Stimulated activated CD4-positive, alpha-beta T cell treated with anti-CD3 and anti-CD28 coated beads, Interleukin-1b, Interleukin-23, amount 100 ng/mL, for 24 hours (primary cell): ENCODE results near the gene MRPL34.
A peak's percentile ranks its signal among the peaks of the same experiment; 100 is the strongest.

Experiments
- DNase-seq, 4 experiments: peaks; one replicate each; pipeline ENCODE4 v3.0.0-alpha.2; 2020; ENCODE audit warnings: low read depth in 4 of 4, low spot score in 1 of 4

Gene MRPL34

DNA sequence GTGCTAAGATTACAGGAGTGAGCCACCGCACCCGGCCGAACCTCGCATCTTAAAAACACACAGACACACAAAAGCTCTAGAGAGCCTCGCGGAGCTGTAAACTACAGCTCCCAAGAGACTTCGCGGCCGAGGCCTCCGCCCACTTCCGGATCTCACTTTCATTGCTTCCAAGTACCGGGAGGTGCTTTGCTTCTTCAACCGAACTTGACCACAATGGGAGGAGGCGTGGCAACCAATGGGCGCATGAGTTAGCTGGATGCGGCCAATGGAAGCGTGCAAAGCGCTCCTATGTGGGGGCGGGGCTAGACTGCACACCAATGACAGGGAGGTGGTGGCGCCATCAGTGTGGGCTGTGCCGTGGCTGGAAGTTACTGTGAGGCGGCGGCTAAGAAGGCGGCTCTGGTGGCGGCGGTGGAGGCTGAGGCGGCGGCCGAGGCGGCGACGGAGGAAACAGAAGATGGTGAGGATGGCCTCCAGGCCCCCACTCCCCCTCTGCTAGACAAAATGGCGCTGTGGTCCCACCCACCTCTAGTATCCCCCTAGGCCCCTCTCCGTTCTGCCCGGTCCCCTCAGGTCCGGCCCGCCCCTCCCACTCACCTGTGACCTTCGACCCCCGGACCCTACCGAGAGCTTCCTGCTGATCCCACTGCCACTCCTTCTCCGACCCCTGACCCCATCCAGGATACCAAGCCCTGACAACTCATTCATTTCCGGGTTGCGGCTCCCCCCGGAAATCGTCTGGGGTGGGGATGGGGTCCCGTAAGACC, 3.7 kb downstream of the MRPL34 start, which contains the start of gene DDA1:
TSS of gene DDA1 (plus strand) at position 366 of the 767 bp plus-strand sequence. CDS start at position 458, 92 bp downstream.
- peak; percentile 94 to 100 (median 98) for DNase-seq

DNA sequence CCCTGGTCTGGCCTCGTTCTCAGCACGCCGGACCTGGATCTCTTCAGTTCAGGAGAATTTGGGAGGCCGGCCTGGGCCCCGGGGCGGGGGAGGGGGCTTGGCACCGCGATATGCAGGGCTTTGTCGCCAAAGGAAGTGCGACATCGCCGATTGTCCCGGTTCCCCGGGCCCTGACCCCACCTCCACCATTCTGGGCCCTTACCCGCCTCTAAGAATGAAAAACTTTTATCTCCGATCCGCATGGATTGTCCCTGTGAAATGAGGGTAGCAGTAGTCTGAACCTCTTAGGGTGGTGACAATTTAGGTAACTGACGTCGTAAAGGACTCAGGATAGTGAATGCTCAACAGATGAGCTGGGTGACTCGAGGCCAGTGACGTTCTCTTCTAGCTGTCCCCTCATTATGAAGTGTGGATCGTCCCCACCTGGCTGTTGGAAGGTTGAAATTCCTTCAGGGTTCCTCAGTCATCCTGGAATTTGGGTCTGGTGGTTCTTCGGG, 4.3 kb downstream of the MRPL34 start:
- DNase-seq: no peak

DNA sequence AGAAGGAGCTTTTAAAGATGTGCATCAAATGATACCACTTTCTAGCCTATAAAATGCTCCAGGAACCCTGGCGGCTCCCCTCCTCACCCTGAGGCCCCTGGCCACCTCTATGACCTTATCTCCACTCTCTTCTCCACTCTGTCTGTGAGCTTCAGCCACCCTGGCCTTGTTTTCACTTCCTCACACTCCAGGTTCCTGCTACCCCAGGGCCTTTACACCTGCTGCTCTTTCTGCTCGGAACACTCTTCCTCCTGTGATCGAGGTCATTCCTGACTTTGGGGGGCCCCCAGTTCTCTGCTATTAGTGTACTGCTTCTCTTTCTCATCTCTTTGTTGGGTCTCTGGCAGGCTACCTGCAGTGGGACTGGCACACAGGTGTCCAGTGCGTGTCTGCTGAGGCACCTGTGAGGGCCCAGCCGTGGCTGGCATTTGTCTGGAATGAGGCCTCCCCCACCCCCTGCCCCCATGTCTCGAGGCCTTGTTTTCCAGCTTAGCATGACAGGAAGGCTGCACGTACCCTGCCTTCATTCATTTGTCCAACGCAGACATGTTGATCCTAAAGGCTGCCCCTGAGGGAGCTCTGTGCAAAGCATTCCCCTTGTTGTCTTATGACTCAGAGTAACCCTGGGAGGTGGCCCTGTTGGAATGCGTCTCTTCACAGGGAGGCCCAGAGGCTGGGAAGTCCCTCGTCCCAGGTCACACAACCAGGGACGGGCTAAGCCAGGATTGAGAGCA, 6.0 kb downstream of the MRPL34 start:
- no peak for DNase-seq

DNA sequence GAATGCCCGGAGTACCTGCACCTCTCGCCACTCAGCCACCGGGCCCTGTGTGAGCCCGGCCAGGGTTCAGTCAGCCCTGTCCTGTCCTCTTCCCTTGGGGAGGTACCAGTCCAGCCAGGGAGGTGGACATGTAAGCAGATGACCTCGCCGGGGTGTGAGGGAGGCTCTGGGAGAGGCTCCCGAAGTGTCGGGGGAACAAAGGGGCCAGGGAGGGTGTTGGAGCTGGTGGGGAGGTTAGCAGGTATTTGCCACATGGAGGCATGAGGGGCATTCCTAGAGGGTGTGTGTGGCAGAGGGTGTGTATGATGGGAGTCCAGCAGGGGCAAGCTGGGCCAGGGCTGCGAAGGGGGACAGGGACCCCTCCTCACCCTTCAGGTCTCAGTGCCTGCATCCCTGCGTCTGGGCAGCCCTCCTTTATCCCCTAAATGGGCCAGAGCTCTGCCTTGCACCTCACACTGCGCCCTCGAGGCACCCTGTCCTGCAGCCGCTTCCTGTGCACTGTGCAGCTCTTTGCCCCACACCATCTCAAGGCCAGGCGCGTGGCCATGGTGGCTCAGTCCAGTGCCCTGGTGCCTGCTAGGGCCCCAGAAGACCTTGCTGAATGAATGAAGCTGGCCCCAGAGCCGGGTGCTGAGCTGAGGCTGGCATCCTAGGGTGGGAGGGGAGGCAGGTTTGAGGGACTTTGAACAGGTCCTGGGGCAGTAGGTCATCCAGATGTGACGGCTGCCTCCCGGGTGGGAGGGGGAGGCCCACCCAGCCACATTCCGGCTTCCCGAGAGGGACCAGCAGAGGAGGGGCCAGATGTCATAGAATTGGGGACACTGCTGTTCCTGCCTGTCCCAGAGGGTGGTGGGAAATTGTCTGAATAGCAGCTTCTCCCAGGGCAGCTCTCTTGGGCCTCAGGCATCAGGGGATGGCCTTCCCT, 6.8 kb downstream of the MRPL34 start:
- no peak for DNase-seq

DNA sequence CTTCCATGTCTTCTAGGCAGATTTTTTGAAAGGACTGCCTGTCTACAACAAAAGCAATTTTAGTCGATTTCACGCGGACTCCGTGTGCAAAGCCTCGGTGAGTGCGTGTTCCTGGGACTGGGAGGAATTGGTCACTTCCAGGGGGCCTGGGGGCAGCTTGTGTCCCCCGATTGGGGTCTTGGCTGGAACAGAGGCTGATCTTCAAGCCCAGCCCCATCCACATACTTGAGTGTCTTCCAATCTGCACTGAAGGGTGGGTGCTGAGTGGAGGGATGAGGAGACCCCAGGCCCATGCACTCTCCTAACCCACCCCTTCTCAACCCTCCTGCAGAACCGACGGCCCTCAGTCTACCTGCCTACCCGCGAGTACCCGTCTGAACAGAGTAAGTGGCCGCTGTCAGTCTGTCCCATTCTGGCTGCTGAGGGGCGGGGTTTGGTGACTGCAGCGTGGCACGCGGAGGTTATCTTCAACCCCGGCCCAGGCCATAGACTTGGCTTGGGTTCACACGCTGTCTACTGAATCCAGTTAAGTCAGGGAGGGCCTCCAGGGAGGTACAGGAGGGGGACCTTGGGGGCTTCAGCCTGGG, 8.4 kb downstream of the MRPL34 start:
- no peak for DNase-seq

DNA sequence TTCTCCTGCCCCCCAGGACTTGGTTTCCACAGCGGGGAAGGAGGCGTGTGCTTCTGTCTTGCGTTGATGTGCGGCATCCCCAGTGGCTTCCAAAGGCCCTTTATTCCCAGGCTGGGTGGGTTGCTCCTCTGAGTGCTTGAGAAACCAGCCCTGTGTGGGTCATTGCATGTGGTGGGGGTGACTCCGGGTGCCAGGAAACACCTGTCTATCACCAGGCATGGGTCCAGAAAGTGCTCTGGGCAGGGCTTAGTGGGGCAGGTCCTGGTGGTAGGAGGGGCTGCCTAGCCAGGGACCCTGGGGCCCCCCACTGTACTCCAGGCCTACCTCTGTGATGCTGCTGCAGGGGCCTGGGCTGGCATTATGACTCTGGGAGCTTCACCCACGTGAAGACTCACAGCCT, 13.3 kb downstream of the MRPL34 start:
- no peak for DNase-seq

DNA sequence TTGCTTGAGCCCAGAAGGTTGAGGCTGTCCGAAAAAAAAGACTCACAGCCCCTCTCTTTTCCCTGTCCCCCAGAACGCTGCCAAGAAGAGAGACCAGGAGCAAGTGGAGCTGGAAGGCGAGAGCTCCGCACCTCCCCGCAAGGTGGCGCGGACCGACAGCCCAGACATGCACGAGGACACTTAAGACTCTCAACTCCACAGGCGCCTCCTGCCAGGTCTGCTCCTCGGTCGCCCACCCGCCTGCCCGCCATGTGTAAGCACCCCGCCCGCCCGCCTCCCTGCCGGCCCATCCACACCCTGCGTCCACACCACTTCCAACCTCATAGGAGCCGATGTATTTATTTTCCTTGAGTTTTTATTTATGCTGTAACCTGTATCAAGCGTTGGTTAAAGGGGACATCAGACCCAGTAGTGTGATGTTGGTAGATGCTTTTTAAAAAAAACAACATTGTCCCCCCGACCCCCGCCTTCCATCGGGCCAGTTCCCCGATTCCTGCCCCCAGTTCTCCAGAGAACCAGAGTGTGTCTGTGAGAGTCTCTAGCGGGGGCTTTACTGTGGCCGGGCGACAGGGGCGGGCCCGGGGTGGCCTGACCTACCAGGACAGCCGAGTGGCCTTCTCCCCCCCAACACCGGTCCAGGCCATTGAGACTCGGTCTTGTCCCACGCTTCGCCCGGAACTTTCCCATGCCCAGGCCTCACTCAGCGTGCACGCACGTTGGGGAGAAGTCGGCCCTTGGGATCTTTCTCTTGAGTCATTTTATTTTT, 14.0 kb downstream of the MRPL34 start:
- DNase-seq: no peak

DNA sequence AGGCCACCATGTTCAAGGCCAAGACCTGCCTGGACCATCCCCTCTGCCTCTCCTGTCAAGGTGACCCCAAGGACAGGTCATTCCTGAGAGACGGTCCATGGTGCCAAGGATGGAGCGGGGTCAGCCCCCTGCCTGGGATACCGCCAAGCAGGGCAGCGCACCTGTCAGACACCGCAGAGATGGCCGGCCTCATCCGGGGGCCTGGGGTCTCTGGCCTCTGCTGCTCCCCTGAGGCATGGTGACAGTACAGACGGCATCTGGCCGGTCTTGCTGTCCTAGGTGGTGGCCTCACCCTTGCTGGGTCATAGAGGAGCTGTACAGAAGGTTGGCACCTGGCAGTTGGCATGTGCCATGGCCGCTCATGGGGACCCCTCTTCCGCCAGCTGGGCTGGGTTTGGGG, 14.8 kb downstream of the MRPL34 start:
- no peak for DNase-seq

DNA sequence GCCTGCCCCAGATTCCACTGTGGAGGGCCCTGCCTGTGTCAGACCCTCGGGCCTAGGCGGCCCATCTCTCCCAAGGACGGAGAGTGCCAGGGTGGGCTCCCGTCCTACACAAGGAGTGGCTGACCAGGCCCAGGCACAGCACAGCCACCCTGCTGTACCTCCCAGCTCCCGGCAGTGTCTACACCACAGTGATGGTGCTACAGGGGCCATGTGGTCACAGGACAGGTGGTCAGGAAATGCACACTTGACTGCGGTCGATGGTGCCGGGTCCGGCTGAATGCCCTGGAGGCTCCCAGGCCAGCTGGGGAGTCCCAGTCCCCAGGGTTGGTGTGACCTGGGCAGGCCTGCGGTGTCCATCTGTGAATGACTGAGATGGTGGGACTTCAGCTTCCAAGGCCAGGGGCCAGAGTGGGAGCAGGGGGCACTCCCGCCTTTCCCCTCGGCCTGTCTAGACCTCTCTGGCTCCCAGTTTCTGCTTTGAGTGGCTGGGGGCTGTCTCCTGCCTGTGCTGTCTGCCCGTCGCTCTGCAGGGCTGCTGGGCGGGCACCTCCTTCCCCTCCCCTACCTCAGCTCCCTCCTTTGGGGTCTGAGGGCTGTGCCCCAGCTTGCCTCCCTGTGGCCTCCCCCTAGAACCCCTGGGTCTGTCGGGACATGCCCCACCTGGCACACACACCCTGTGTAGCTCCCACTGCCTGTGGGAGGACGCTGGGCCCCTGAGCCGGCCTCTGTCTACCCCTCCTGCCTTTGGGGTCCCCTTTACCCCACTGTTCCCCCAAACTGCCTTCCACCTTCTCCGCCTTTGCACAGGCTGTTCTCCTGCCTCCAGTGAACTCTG, 16.2 kb downstream of the MRPL34 start:
- no peak for DNase-seq

DNA sequence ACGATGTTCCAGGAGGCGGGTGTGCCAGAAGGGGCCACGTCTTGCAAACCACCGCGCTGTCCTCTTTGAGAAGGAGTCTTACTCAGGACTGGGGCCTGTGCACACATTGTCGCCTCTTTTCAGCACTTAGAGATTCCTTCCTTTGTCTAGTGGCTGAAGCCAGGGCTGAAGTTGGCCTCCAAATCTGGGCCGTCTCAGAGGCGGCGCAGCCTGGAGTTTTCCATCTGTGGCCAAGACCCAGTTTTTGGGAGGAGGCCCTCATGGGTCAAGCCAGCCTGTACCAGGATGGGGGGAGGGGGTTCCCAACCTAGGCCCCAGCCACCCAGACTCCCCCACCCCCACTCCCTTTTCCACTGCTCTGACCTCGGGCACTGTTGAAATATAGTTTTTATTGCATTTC, 17.2 kb downstream of the MRPL34 start:
- DNase-seq: no peak

DNA sequence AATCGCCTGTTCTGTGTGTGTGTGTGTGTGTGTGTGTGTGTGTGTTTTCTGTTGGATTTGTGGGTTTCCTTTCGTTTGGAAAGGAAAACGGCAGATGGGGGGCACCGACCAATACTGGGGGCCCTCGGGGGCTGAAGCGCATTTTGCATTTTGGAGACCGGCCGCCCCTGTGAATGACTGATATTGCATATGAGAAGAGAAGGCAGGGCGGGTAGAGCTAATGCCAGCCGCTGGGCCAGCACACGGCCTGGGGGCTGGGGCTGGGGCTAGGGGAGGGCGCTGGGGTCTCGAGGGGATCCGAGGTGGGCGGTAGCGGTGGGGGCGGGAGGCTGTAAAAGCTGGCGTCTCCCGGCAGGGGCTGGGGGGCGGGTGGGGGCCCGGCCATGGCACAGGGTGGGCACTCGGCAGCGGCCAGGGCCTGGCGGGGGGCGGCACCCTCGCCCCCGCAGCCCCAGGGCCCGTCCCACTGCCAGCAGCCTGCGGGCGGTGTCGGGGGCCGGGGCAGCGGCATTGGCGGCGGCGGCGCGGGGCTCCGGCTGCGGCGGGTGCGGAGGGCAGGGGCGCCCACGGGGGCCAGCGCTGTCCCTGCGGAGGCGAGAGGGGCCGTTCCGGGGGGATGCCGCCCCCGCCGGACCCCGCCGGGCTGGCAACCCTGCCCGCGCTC, 17.8 kb downstream of the MRPL34 start:
- DNase-seq: no peak

DNA sequence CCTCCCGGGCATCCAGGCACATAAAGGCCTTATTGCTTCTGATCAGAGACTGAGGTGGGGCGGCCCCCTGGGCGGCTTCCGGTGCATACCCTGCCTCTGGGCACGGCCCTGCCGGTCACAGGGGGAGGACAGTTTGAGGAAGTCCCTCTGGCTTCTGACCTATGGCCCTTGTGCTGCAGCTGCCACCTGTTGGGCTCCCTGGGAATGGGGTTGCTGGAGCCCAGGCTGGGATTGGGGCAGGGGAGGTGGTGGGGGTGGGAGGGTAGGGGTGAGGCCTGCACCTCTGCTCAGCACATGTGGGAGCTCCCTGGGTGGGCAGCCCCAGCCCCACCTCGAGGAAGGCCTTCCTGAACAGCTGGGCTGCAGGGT, 18.3 kb downstream of the MRPL34 start:
- DNase-seq: no peak

DNA sequence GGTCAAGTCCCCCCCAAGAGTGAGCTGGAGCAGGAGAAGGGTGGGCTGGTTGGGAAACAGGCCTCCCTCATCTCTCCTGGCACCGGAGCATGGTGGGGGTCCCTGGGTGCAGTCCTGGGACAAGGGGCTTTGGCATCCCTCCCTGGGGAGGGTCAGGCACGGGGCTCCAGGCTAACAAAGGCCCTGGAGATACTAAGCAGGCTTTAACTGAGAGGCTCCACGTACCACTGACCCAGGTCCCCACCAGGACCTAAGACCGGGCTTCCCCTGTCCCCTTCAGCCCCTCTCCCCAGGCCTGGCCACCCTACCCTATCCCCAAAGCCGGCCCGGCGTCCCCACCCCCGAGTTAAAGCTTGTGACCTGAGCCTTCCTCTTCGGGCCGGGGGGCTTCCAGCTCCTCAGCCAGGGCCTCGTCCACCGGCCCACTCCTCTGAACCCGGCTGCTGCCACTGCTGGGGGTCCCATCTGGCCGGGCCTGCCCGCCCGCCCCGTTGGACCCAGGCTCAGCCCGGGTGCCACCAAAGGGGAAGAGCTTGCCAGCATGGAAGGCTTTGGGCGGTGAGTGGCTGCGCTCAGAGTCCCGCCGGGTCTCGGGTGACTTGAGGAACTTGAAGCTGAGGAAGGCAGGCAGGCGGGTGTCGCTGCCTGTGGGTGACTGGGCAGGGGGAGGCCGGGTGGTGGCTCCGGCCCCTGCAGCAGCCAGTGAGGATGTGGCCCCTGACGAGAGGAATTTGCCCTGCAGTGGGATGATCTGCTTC, 18.9 kb downstream of the MRPL34 start:
- DNase-seq: no peak

DNA sequence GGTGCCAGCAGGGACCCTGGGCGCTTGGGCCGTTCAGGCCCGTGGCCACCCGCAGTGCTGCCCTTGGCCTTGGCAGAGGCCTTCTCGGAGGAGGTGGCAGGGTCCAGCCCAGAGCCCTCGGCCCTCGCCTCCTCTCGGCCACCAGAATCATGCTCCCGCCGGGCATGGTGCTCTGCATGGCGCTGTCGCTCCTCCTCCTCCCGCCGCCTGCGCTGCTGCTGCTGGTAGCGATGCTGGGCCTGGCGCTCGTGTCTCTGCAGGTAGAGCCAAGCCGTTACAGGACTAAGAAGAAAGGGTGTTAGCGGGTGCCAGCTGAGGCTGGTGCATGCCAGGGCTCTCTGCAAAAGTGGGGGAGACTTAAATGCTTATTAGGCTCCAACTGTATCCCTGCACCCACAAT, 19.5 kb downstream of the MRPL34 start:
- DNase-seq: no peak

DNA sequence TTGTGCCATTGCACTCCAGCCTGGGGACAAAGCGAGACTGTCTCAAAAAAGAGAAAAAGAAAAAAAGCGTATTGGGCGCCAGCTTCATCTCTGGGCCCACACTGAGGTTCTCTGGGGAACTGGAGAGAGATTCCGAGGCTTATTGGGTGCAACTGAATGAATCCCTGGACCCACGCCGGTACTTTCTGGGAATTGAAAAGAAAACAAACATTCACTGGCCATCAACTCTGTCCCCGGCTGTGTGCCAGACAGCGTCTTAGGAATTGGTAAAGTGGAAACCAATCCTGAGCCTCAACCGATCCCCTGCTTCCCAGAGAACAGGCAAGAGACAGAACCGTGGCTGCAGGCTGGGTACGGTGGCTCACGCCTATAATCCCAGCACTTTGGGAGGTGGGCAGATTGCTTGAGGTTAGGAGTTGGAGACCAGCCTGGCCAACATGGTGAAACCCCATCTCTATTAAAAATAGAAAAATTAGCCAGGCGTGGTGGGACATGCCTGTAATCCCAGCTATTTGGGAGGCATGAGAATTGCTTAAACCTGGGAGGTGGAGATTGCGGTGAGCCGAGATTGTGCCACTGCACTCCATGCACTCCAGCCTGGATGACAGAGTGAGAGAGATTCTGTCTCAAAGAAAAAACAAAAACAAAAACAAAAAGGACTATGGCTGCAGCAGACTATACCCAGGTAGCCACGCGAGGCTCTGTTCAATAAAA, 20.4 kb downstream of the MRPL34 start:
- no peak for DNase-seq

DNA sequence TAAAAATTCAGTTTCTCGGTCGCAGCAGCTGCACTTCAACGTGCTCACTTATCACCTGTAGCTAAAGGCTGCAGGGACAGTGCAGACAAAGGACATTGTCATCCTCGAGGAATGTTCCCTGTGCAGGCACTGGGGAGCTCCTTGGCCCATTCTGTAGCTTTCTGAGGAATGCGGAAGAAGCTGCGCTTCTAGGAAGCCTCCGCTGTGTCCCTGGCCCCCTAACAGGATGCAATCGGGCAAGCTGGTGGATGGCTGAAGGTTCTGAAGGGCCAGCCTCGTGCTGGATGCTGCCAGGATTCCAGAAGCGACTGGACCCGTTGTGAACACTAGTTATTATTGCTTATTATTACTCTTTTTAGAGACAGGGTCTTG, 20.9 kb downstream of the MRPL34 start:
- DNase-seq: no peak

DNA sequence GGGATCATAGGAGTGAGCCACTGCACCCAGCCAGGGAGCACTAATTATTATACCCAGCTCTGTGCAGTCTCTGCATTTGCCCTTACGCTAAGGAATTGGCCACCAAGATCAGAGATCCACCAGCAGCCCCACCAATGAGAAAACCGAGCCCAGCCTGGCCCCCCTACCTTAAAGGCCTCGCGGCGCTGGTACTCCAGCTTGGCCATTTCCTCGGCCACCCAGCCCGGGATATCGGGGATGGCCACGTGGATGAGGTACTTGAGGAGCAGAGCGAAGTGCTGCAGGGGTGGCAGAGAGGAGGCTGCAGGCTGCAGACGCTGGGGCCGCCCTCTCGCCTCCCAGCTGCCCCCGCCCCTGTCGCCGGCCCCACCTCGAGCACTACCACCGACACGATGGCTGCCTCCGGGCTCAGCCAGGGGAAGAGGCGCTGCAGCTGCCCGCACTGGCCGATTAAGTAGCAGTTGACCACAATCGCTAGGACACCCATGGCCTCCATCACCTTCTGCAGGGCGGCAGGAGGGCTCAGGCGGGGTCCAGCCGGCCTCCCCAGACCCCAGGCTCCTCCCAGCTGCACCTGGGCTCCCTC, 21.5 kb downstream of the MRPL34 start:
- no peak for DNase-seq
